A673 (cell line): ENCODE measurements around the gene USP2.

Source experiments
- CTCF ChIP-seq: fragments of 300-800, 200-600 bp; sonication (generic); conservative IDR thresholded peaks from 2 replicates; pipeline ENCODE4 v1.5.1; 2017; ENCODE audit warnings: low read depth, mild to moderate bottlenecking, antibody characterized with exemption, low read length, moderate library complexity, mixed read lengths
- EZH2 ChIP-seq: fragments of 200-600 bp; sonication (generic); IDR thresholded peaks from 2 replicates; pipeline ENCODE4 v1.6.1; 2017; ENCODE audit warnings: borderline replicate concordance, low read depth, mild to moderate bottlenecking, mixed read lengths, antibody characterized with exemption, low read length; ENCODE audit not compliant: poor library complexity, severe bottlenecking

- TF ChIP-seq CTCF, result no peak
- no peak for TF ChIP-seq EZH2
Observed at GRCh38 chr11:119361941-119362725, 19.4 kb downstream of the USP2 start.
